Body of pancreas (tissue), 4 donors: ENCODE data around the gene LCK.

Experiments used
- CTCF ChIP-seq, 7 experiments: fragments of 450-650 bp in 4 of 7; fragments of 200-600 bp in 3 of 7; sonication (generic) in 3 of 7; IDR thresholded peaks; one replicate each; pipeline ENCODE4 v1.5.1; 2016 to 2019; ENCODE audit warnings: antibody characterized with exemption in 7 of 7
- POLR2A ChIP-seq, 3 donors: fragments of 450-650 bp; IDR thresholded peaks; one replicate each; pipeline ENCODE4 v1.6.1; 2016; ENCODE audit warnings: antibody characterized with exemption in 3 of 3, mild to moderate bottlenecking in 2 of 3

- TF ChIP-seq CTCF (IDR thresholded peaks at IDR 0.05) (peak; percentile 55 to 78 (median 61)), POLR2A (IDR thresholded peaks at IDR 0.05) (no peak)
Observed at GRCh38 chr1:32334864-32335534, 83.9 kb downstream of the LCK start.
